HCT116 (cell line): ENCODE results near the gene OTOR. TPM values are rescaled to one million over a fixed set of nuclear protein-coding genes. Genes with fewer than 3 reads are reported as not detected.

Experiments used
- ATAC-seq: fragments of 200-7000 bp; cut with Tn5 transposase; 2 replicates; pipeline ENCODE4 v1.9.1; 2020; ENCODE audit warnings: mild to moderate bottlenecking, moderate library complexity
- BruUV-seq: library from RNA; stranded (reverse); fragments of 400-500 nt; replicated peaks from 2 replicates; lab custom pipeline; 2021; lab: Mats Ljungman, UMichigan
- CTCF ChIA-PET: fragments of 300-600 bp; sonication (Branson Sonifier 250); formaldehyde crosslinking; loops from one replicate; lab custom pipeline; 2021; ENCODE audit warnings: antibody characterized with exemption; lab: Charles Lee
- POLR2A ChIA-PET: fragments of 300-600, 350-600 bp; sonication (Branson Sonifier 250); formaldehyde crosslinking; loops from one replicate; lab custom pipeline; 2021; ENCODE audit warnings: antibody characterized with exemption; lab: Charles Lee
- RAD21 ChIA-PET, 2 experiments: fragments of 300-600 bp; sonication (Branson Sonifier 250); formaldehyde crosslinking; loops; one replicate each; lab custom pipeline; 2023; ENCODE audit warnings: low total read pairs in 2 of 2; ENCODE audit not compliant: uncharacterized antibody in 2 of 2, unreplicated experiment in 2 of 2, low non-redundant PET in 1 of 2; lab: Charles Lee
- DNase-seq: peaks from one replicate; pipeline ENCODE4 v3.0.0-alpha.2; 2010; ENCODE audit warnings: low read depth, low spot score
- H2AFZ ChIP-seq: fragments of 200-600 bp; shearing (Covaris generic), sonication (generic); 2 replicates; pipeline ENCODE4 v1.6.1; 2017; ENCODE audit warnings: low read depth, mixed run types, mixed read lengths, antibody characterized with exemption, low read length; ENCODE audit not compliant: poor library complexity, severe bottlenecking
- H3K27ac ChIP-seq: 2 replicates; pipeline ENCODE4 v1.5.1; 2012; ENCODE audit warnings: low read depth, low read length
- H3K27me3 ChIP-seq: fragments of 200-600 bp; sonication (generic); 2 replicates; pipeline ENCODE4 v1.6.1; 2016; ENCODE audit warnings: mixed run types, low read length, mixed read lengths; ENCODE audit not compliant: insufficient read depth
- H3K36me3 ChIP-seq, 2 experiments: fragments of 200-500 bp in 1 of 2; fragments of 200-600 bp in 1 of 2; sonication (Bioruptor generic) in 1 of 2; sonication (generic) in 1 of 2; 2 replicates each; pipeline versions ENCODE4 v1.5.1 to v1.6.1; 2014 to 2016; ENCODE audit warnings: low read length in 2 of 2, inconsistent platforms in 1 of 2, mixed read lengths in 1 of 2, mixed run types in 1 of 2; ENCODE audit not compliant: insufficient read depth in 2 of 2, control insufficient read depth in 1 of 2
- H3K4me1 ChIP-seq, 2 experiments: fragments of 200-600 bp in 1 of 2; sonication (generic) in 1 of 2; 2 replicates each; pipeline versions ENCODE4 v1.5.1 to v1.6.1; 2012 to 2017; ENCODE audit warnings: low read length in 2 of 2, inconsistent platforms in 1 of 2, mild to moderate bottlenecking in 1 of 2, mixed read lengths in 1 of 2, mixed run types in 1 of 2, moderate library complexity in 1 of 2; ENCODE audit not compliant: insufficient read depth in 2 of 2, control insufficient read depth in 1 of 2
- H3K4me2 ChIP-seq: fragments of 200-600 bp; sonication (generic); 2 replicates; pipeline ENCODE4 v1.6.1; 2017; ENCODE audit warnings: mixed run types, low read length, mixed read lengths
- H3K4me3 ChIP-seq, 2 experiments: fragments of 200-600 bp in 1 of 2; sonication (generic) in 1 of 2; replicated peaks in 1 of 2; 2 replicates each; pipeline ENCODE4 v1.5.1; 2011 to 2016; ENCODE audit warnings: low read length in 2 of 2, control low read depth in 1 of 2, low read depth in 1 of 2, mild to moderate bottlenecking in 1 of 2, mixed read lengths in 1 of 2, mixed run types in 1 of 2
- H3K79me2 ChIP-seq: fragments of 200-600 bp; sonication (generic); 2 replicates; pipeline ENCODE4 v1.6.1; 2017; ENCODE audit warnings: mild to moderate bottlenecking, mixed run types, low read length, moderate library complexity, mixed read lengths; ENCODE audit not compliant: insufficient read depth
- H3K9ac ChIP-seq: fragments of 200-600 bp; sonication (generic); 2 replicates; pipeline ENCODE4 v1.6.1; 2016; ENCODE audit warnings: low read length, mixed read lengths
- H3K9me2 ChIP-seq: fragments of 200-600 bp; sonication (generic), shearing (Covaris generic); 2 replicates; pipeline ENCODE4 v1.6.1; 2017; ENCODE audit warnings: mixed run types, mild to moderate bottlenecking, moderate library complexity; ENCODE audit not compliant: insufficient read depth
- H3K9me3 ChIP-seq, 2 experiments: fragments of 200-500 bp in 1 of 2; fragments of 200-600 bp in 1 of 2; sonication (Bioruptor generic) in 1 of 2; sonication (generic) in 1 of 2; 2 replicates each; pipeline ENCODE4 v1.6.1; 2014 to 2017; ENCODE audit warnings: low read length in 2 of 2, mixed read lengths in 2 of 2, inconsistent platforms in 1 of 2, low read depth in 1 of 2, mild to moderate bottlenecking in 1 of 2, mixed run types in 1 of 2, moderate library complexity in 1 of 2; ENCODE audit not compliant: control insufficient read depth in 1 of 2, insufficient read depth in 1 of 2
- H4K20me1 ChIP-seq: fragments of 200-600 bp; sonication (generic), shearing (Covaris generic); 2 replicates; pipeline ENCODE4 v1.6.1; 2017; ENCODE audit warnings: mixed run types, mild to moderate bottlenecking, moderate library complexity; ENCODE audit not compliant: insufficient read depth
- CBX3 ChIP-seq: IDR thresholded peaks from 2 replicates; pipeline ENCODE4 v1.6.1; 2012; ENCODE audit warnings: low read depth
- ELF1 ChIP-seq: IDR thresholded peaks from 2 replicates; pipeline ENCODE4 v1.6.1; 2012; ENCODE audit warnings: low read depth, borderline replicate concordance
- RAD21 ChIP-seq: IDR thresholded peaks from 2 replicates; pipeline ENCODE4 v1.6.1; 2012; ENCODE audit warnings: low read depth, mild to moderate bottlenecking
- ZNF274 ChIP-seq: fragments of 200-500 bp; sonication (Bioruptor generic); IDR thresholded peaks from 2 replicates; pipeline ENCODE4 v1.6.1; 2014; ENCODE audit warnings: mild to moderate bottlenecking, low read depth, low read length, inconsistent platforms
- intact Hi-C: fragments of 100-400 bp; cut with micrococcal nuclease; formaldehyde crosslinking; loops from 2 replicates; pipeline ENCODE4 v1.10.0; 2022
- total RNA-seq: library from RNA; stranded (reverse); gene quantifications from one replicate; pipeline ENCODE4 v1.2.1, GENCODE V29; 2021; ENCODE audit not compliant: unreplicated experiment
- TF ChIP-seq, protein P1 (sequence below), 3 experiments: fragments of 200-600 bp in 1 of 3; sonication (generic) in 1 of 3; IDR thresholded peaks in 2 of 3; conservative IDR thresholded peaks in 1 of 3; 2 replicates each; pipeline ENCODE4 v1.5.1; 2012 to 2017; ENCODE audit warnings: low read depth in 2 of 3, low read length in 2 of 3, antibody characterized with exemption in 1 of 3, borderline replicate concordance in 1 of 3, control low read depth in 1 of 3, mild to moderate bottlenecking in 1 of 3, mixed read lengths in 1 of 3, mixed run types in 1 of 3, moderate library complexity in 1 of 3; ENCODE audit not compliant: insufficient read depth in 1 of 3

Gene OTOR
- total RNA-seq, 1 experiment from 2014 or later = not detected

DNA sequence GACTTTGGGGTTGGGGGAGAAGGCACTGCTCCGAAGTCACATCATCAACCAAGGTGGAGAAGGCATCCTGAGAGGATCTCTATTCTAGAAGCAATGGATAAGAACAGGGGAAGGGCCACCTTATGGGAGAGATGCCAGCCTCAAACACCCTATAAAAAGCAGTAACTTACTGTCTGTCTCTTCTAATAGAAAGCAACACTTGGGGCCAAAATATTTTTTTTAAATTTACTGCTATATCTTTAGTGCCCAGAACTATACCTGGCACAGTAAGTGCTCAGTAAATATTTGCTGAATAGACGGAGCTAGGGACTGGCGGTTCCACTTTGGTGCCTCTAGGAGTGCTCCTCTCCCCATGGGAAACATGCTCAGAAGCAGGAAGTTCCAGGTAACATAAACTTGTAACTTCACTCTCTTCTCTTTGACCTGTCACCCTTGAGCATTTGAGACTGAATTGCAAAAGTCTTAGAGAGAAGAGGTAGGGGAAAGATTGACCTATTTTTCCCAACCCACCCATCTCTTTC, 807 bp upstream of the OTOR start:
- no peak for DNase-seq

DNA sequence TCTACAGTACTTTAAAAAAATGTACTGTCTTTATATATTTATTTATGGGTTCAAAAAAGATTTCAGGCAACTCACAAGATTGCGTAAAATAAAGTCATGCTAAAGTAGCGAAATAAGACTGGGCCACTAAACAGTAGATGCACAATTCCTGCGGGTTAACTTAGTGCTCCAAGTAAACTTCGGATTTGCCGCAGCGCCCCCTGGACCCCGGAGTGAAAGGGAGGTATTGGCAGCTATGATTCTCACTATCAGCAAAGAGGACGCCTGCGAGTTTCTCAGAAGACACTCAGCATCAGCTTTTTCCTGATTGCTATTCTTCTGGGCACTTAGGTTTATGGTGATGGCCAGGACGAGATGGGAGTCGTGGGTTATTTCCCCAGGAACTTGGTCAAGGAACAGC, 1.4 kb downstream of the OTOR start:
- intact Hi-C loops = no loop called here
- TF ChIP-seq, protein P1, sequence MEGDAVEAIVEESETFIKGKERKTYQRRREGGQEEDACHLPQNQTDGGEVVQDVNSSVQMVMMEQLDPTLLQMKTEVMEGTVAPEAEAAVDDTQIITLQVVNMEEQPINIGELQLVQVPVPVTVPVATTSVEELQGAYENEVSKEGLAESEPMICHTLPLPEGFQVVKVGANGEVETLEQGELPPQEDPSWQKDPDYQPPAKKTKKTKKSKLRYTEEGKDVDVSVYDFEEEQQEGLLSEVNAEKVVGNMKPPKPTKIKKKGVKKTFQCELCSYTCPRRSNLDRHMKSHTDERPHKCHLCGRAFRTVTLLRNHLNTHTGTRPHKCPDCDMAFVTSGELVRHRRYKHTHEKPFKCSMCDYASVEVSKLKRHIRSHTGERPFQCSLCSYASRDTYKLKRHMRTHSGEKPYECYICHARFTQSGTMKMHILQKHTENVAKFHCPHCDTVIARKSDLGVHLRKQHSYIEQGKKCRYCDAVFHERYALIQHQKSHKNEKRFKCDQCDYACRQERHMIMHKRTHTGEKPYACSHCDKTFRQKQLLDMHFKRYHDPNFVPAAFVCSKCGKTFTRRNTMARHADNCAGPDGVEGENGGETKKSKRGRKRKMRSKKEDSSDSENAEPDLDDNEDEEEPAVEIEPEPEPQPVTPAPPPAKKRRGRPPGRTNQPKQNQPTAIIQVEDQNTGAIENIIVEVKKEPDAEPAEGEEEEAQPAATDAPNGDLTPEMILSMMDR (IDR thresholded peaks at IDR 0.05 in 2 of 3, conservative IDR thresholded peaks at IDR 0.05 in 1 of 3; ENCODE audit: borderline replicate concordance in 1 of 3, insufficient read depth in 1 of 3, low read depth in 2 of 3, low read length in 2 of 3) = peak in 2 of 3 experiments; percentile 44 to 48; a peak in 4 of 6 replicates
- no peak for TF ChIP-seq RAD21
- no peaks in the 10 kb centered on the region for H3K36me3 ChIP-seq
- H2AFZ ChIP-seq = no peak overlapping the region
- H4K20me1 ChIP-seq = no peaks in the 10 kb centered on the region
- no peaks in the 10 kb centered on the region for H3K4me1 ChIP-seq
- CTCF ChIA-PET = no interaction called here
- no peaks in the 10 kb centered on the region for H3K27me3 ChIP-seq
- H3K9me2 ChIP-seq = no peaks in the 10 kb centered on the region
- no peak overlapping the region for H3K27ac ChIP-seq
- no peak overlapping the region for H3K4me3 ChIP-seq
- BruUV-seq = no TSS peak
- DNase-seq (no peak), ATAC-seq (no peak)
- H3K79me2 ChIP-seq = no peaks in the 10 kb centered on the region
- no peak overlapping the region for H3K4me2 ChIP-seq
- no peaks in the 10 kb centered on the region for H3K9me3 ChIP-seq
- POLR2A ChIA-PET = no interaction called here
- RAD21 ChIA-PET = no interaction called here
- H3K9ac ChIP-seq = no peak overlapping the region

More for the DNA sequence above, 807 bp upstream of the OTOR start:
- no peaks in the 10 kb centered on the region for H4K20me1 ChIP-seq
- H3K9me2 ChIP-seq = no peaks in the 10 kb centered on the region
- H3K79me2 ChIP-seq = no peaks in the 10 kb centered on the region
- H3K9me3 ChIP-seq = no peaks in the 10 kb centered on the region
- no TSS peak for BruUV-seq
- H3K4me1 ChIP-seq = no peaks in the 10 kb centered on the region
- TF ChIP-seq, protein P1 (IDR thresholded peaks at IDR 0.05 in 2 of 3, conservative IDR thresholded peaks at IDR 0.05 in 1 of 3; ENCODE audit: borderline replicate concordance in 1 of 3, insufficient read depth in 1 of 3, low read depth in 2 of 3, low read length in 2 of 3) = peak in 2 of 3 experiments; percentile 29 to 47; a peak in 3 of 6 replicates
- TF ChIP-seq ELF1 = 0 out of 2 replicates have a peak, but pooled peaks have one; percentile 8
- no peak for TF ChIP-seq ZNF274
- TF ChIP-seq CBX3 = no peak
- TF ChIP-seq, all 23 proteins: peak for 2
- Histone ChIP-seq H3K4me2 (no peak overlapping the region), H3K4me3 (no peak overlapping the region), H3K27ac (no peak overlapping the region), H3K27me3 (no peaks in the 10 kb centered on the region), H3K9ac (no peak overlapping the region), H2AFZ (peak overlapping the region; percentile 24), H3K36me3 (no peaks in the 10 kb centered on the region)
- ChIA-PET POLR2A (interaction anchor here (0.7 kb wide), 1 partner anchor 17 kb away, joined by 3 read pairs; no protein-coding TSS in a partner anchor), CTCF (interaction anchor here (0.6 to 1.2 kb wide), 2 partner anchors 13 to 18 kb away, joined by 3 to 5 read pairs; partner anchors contain the start of gene SNRPB2), RAD21 (no interaction called here)
- peak; percentile 96 for ATAC-seq
- intact Hi-C loops = no loop called here
